ENCODE measurements around the gene APOBR.

Gene APOBR

DNA sequence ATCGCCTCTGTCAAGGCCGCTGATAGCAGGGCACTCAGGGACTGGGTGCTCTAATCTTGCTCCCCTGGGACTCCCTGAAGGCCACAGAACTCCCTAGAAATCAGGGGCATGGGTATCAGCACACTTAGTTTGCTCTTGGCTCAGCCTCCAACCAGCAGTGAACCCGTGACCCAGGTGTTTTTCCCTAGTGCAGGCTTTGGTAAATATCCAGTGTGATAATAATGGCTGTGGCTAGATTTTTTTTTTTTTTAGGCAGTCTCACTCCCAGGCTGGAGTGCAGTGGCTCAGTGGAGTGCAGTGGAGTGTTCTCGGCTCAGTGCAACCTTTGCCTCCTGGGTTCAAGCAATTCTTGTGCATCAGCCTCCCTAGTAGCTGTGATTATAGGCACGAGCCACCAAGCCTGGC, 34.0 kb downstream of the APOBR start:
- Histone ChIP-seq H3K79me2 (ENCODE audit: insufficient read depth, low read length) (no peaks in the 10 kb centered on the region), H3K27me3 (ENCODE audit: insufficient read depth, low read length) (no peaks in the 10 kb centered on the region), H3K4me2 (ENCODE audit: low read length) (no peak overlapping the region), H3K9me3 (ENCODE audit: low read length) (no peaks in the 10 kb centered on the region), H3K9ac (ENCODE audit: low read length) (no peak overlapping the region), H3K4me1 (ENCODE audit: insufficient read depth, low read length, severe bottlenecking) (no peaks in the 10 kb centered on the region), H3K36me3 (ENCODE audit: insufficient read depth, low read length) (no peaks in the 10 kb centered on the region), H3K9me2 (ENCODE audit: low read depth, low read length) (no peaks in the 10 kb centered on the region), H4K20me1 (ENCODE audit: insufficient read depth, low read length) (no peaks in the 10 kb centered on the region), H3F3A (ENCODE audit: insufficient read depth, low read length) (no peaks in the 10 kb centered on the region), H2AFZ (ENCODE audit: low read length) (no peak overlapping the region), H3K27ac (ENCODE audit: low read depth, low read length, poor library complexity, severe bottlenecking) (no peak overlapping the region), H3K4me3 (ENCODE audit: low read depth, low read length, poor library complexity, severe bottlenecking) (no peak overlapping the region)
- TF ChIP-seq, protein P1, sequence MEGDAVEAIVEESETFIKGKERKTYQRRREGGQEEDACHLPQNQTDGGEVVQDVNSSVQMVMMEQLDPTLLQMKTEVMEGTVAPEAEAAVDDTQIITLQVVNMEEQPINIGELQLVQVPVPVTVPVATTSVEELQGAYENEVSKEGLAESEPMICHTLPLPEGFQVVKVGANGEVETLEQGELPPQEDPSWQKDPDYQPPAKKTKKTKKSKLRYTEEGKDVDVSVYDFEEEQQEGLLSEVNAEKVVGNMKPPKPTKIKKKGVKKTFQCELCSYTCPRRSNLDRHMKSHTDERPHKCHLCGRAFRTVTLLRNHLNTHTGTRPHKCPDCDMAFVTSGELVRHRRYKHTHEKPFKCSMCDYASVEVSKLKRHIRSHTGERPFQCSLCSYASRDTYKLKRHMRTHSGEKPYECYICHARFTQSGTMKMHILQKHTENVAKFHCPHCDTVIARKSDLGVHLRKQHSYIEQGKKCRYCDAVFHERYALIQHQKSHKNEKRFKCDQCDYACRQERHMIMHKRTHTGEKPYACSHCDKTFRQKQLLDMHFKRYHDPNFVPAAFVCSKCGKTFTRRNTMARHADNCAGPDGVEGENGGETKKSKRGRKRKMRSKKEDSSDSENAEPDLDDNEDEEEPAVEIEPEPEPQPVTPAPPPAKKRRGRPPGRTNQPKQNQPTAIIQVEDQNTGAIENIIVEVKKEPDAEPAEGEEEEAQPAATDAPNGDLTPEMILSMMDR (IDR thresholded peaks at IDR 0.05; ENCODE audit: low read length): no peak
- no peak for TF ChIP-seq EZH2 (IDR thresholded peaks at IDR 0.05; ENCODE audit: borderline replicate concordance, low read length)

DNA sequence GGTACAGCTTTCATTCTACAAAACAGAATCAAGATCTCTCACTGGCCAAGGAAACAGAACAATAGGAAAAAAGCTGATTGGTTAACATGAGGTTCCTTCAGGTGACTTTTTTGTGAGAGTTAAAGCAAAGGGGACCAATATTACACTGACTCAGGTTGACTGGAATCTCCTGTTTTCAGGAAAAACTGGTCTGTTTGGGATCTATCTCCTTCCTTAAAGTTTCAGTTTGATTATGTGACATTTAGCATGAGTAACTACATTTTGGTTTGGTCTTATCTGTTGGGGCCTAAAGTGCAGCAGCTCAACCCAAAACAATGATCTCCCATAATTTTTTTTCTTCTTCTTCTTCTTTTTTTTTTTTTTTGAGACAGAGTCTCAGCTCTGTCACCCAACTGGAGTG, 34.7 kb downstream of the APOBR start:
- no peak overlapping the region for H3K4me2 ChIP-seq (ENCODE audit: low read length)
- no peaks in the 10 kb centered on the region for H3K79me2 ChIP-seq (ENCODE audit: insufficient read depth, low read length)
- no peaks in the 10 kb centered on the region for H3K4me1 ChIP-seq (ENCODE audit: insufficient read depth, low read length, severe bottlenecking)
- H3K27me3 ChIP-seq (ENCODE audit: insufficient read depth, low read length): no peaks in the 10 kb centered on the region
- no peaks in the 10 kb centered on the region for H3K36me3 ChIP-seq (ENCODE audit: insufficient read depth, low read length)
- H3K9me3 ChIP-seq (ENCODE audit: low read length): no peaks in the 10 kb centered on the region
- no peak overlapping the region for H2AFZ ChIP-seq (ENCODE audit: low read length)
- H3K4me3 ChIP-seq (ENCODE audit: low read depth, low read length, poor library complexity, severe bottlenecking): no peak overlapping the region
- no peaks in the 10 kb centered on the region for H3F3A ChIP-seq (ENCODE audit: insufficient read depth, low read length)
- H3K9ac ChIP-seq (ENCODE audit: low read length): no peak overlapping the region
- H3K27ac ChIP-seq (ENCODE audit: low read depth, low read length, poor library complexity, severe bottlenecking): no peak overlapping the region
- no peak for TF ChIP-seq EZH2 (IDR thresholded peaks at IDR 0.05; ENCODE audit: borderline replicate concordance, low read length)
- TF ChIP-seq, protein P1 (IDR thresholded peaks at IDR 0.05; ENCODE audit: low read length): no peak
- no peaks in the 10 kb centered on the region for H4K20me1 ChIP-seq (ENCODE audit: insufficient read depth, low read length)
- H3K9me2 ChIP-seq (ENCODE audit: low read depth, low read length): no peaks in the 10 kb centered on the region

DNA sequence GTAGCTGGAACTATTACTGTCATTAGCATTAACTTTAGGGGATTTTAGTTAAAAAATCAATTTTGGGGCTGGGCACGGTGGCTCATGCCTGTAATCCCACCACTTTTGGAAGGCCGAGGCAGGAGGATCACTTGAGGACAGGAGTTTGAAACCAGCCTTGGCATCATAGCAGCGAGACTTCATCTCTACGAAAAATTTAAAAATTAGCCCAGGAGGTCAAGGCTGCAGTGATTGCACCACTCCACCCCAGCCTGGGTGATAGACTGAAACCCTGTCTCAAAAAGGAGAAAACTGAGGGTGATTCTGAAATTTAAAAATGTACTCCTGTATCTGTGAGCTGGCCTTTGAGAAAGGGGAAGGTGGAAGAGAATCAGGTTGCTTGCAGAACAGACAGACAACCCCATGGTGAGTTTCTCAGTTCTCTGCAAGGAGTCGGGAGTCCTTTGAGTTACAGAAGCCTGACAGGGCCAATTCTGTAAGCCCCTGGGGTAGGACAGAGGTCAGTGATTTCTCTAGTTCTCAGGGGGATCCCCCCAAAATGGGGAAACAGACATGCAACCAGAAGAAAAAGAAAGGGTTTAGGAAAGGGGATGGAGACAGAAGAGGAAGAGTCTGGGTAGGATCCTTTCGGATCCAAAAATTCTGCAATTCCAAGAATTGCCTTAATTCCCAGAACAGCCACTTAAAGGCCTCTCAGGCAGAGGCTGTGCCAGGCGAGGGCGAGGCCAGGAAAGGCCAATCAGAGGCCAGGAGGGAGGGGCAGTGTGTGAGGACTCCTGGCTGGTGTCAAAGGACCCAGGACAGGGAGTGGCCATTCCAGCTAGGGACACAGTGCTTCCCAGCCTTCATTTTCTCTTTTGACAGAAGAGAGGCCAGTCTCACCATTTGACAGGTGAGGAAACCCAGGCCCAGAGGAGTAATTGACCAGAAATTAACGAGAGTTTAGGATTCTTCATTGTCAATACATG, 37.6 kb downstream of the APOBR start:
- Histone ChIP-seq H3K4me3 (ENCODE audit: low read depth, low read length, poor library complexity, severe bottlenecking) (no peak overlapping the region), H3F3A (ENCODE audit: insufficient read depth, low read length) (no peaks in the 10 kb centered on the region), H3K4me2 (ENCODE audit: low read length) (no peak overlapping the region), H3K36me3 (ENCODE audit: insufficient read depth, low read length) (no peaks in the 10 kb centered on the region), H4K20me1 (ENCODE audit: insufficient read depth, low read length) (no peaks in the 10 kb centered on the region), H3K4me1 (ENCODE audit: insufficient read depth, low read length, severe bottlenecking) (no peaks in the 10 kb centered on the region), H3K27ac (ENCODE audit: low read depth, low read length, poor library complexity, severe bottlenecking) (no peak overlapping the region), H3K9ac (ENCODE audit: low read length) (no peak overlapping the region), H3K27me3 (ENCODE audit: insufficient read depth, low read length) (no peaks in the 10 kb centered on the region), H3K79me2 (ENCODE audit: insufficient read depth, low read length) (no peaks in the 10 kb centered on the region), H2AFZ (ENCODE audit: low read length) (no peak overlapping the region), H3K9me3 (ENCODE audit: low read length) (no peaks in the 10 kb centered on the region), H3K9me2 (ENCODE audit: low read depth, low read length) (no peaks in the 10 kb centered on the region)
- no peak for TF ChIP-seq EZH2 (IDR thresholded peaks at IDR 0.05; ENCODE audit: borderline replicate concordance, low read length)
- TF ChIP-seq, protein P1 (IDR thresholded peaks at IDR 0.05; ENCODE audit: low read length): no peak

Data from OCI-LY1 (cell line).